ENCODE data around the gene UVRAG. TPM values are rescaled to one million over a fixed set of nuclear protein-coding genes. Genes with fewer than 3 reads are reported as not detected.
A peak's percentile ranks its signal among the peaks of the same experiment; 100 is the strongest.

Gene UVRAG
- total and polyA plus RNA-seq, 4 experiments from 2014 or later, result 11.2 to 32.2 (median 21.3) TPM

GRCh38 chr11:75946531-75947530, 131.8 kb downstream of the UVRAG start:
- no peak for DNase-seq
- ChIA-PET CTCF (ENCODE audit: partially characterized antibody) (interaction anchor here (1.3 kb wide), 1 partner anchor 10 kb away, joined by 3 read pairs; no protein-coding TSS in a partner anchor), POLR2A (ENCODE audit: partially characterized antibody) (no interaction called here)
- H3K4me1 ChIP-seq (ENCODE audit: insufficient read depth, low read length), result no peaks in the 10 kb centered on the region
- H3K4me3 ChIP-seq (ENCODE audit: low read length in 2 of 2), result no peak overlapping the region
- H3K36me3 ChIP-seq (ENCODE audit: insufficient read depth, low read length), result no peaks in the 10 kb centered on the region
- intact Hi-C loops (cut with micrococcal nuclease), result no loop called here
- H3K9me3 ChIP-seq (ENCODE audit: control insufficient read depth in 1 of 2, low read length in 2 of 2), result no peaks in the 10 kb centered on the region
- Mint-ChIP-seq H3K27me3 (no peaks in the 10 kb centered on the region), H3K9me3 (no peaks in the 10 kb centered on the region), H3K27ac (peak overlapping the region in 1 of 7 donors; percentile 24), H3K36me3 (no peaks in the 10 kb centered on the region), H3K4me3 (no peak overlapping the region), H3K4me1 (peaks cover 9 to 22% (median 13%) of the 10 kb centered on the region in 4 donors)
- no peaks in the 10 kb centered on the region for H3K27me3 ChIP-seq (ENCODE audit: insufficient read depth, low read length)
- H3K27ac ChIP-seq (ENCODE audit: low read depth, low read length), result no peak overlapping the region

- H3K27me3 Mint-ChIP-seq, result no peaks in the 10 kb centered on the region
- H3K36me3 ChIP-seq (ENCODE audit: insufficient read depth, low read length), result no peaks in the 10 kb centered on the region
- CTCF ChIA-PET (ENCODE audit: partially characterized antibody), result interaction anchor here (1.5 kb wide), 1 partner anchor 203 kb away, joined by 6 read pairs; no protein-coding TSS in a partner anchor
- no peak overlapping the region for H3K4me3 Mint-ChIP-seq
- no peak overlapping the region for H3K4me3 ChIP-seq (ENCODE audit: low read length in 2 of 2)
- no peak overlapping the region for H3K27ac ChIP-seq (ENCODE audit: low read depth, low read length)
- no peaks in the 10 kb centered on the region for H3K9me3 ChIP-seq (ENCODE audit: control insufficient read depth in 1 of 2, low read length in 2 of 2)
- no peaks in the 10 kb centered on the region for H3K9me3 Mint-ChIP-seq
- H3K4me1 ChIP-seq (ENCODE audit: insufficient read depth, low read length), result no peaks in the 10 kb centered on the region
- intact Hi-C loops (cut with micrococcal nuclease), result no loop called here
- peaks cover 0 to 7% of the 10 kb centered on the region in 2 donors for H3K36me3 Mint-ChIP-seq
- H3K4me1 Mint-ChIP-seq, result peaks cover 9 to 25% (median 14%) of the 10 kb centered on the region in 4 donors
- H3K27ac Mint-ChIP-seq, result no peak overlapping the region
- no peak for DNase-seq
- POLR2A ChIA-PET (ENCODE audit: partially characterized antibody), result no interaction called here
- H3K27me3 ChIP-seq (ENCODE audit: insufficient read depth, low read length), result no peaks in the 10 kb centered on the region
Observed at GRCh38 chr11:75949023-75949672, 134.1 kb downstream of the UVRAG start.

- POLR2A ChIA-PET (ENCODE audit: partially characterized antibody), result no interaction called here
- no peaks in the 10 kb centered on the region for H3K27me3 Mint-ChIP-seq
- no peaks in the 10 kb centered on the region for H3K36me3 ChIP-seq (ENCODE audit: insufficient read depth, low read length)
- peaks cover 9 to 25% (median 15%) of the 10 kb centered on the region in 4 donors for H3K4me1 Mint-ChIP-seq
- H3K27ac Mint-ChIP-seq, result no peak overlapping the region
- CTCF ChIA-PET (ENCODE audit: partially characterized antibody), result no interaction called here
- no peaks in the 10 kb centered on the region for H3K9me3 ChIP-seq (ENCODE audit: control insufficient read depth in 1 of 2, low read length in 2 of 2)
- H3K27ac ChIP-seq (ENCODE audit: low read depth, low read length), result no peak overlapping the region
- no peak for DNase-seq
- H3K27me3 ChIP-seq (ENCODE audit: insufficient read depth, low read length), result no peaks in the 10 kb centered on the region
- H3K36me3 Mint-ChIP-seq, result peaks cover 0 to 10% of the 10 kb centered on the region in 2 donors
- H3K9me3 Mint-ChIP-seq, result no peaks in the 10 kb centered on the region
- H3K4me3 ChIP-seq (ENCODE audit: low read length in 2 of 2), result no peak overlapping the region
- intact Hi-C loops (cut with micrococcal nuclease), result no loop called here
- H3K4me3 Mint-ChIP-seq, result no peak overlapping the region
- no peaks in the 10 kb centered on the region for H3K4me1 ChIP-seq (ENCODE audit: insufficient read depth, low read length)
Observed at GRCh38 chr11:75950141-75950540, 135.1 kb downstream of the UVRAG start.

DNA sequence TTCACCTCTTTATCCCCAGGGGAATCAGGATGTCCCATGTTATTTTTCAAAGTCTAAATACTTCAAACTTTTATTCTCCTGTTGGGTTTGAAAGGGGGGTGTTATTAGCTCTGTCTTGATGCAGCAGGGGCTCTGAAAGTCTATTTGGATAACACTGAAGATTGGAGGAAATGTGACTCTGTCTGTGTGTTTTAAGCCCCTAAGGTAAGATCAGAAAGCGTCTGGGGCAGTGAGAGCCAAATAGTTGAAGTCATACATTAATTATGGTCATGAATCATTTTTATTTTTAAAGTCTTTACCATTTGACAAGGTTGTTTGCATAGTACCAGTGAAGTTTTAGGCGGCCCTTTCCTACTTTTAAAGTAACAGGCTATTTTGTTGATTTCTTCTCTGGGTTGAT, 139.0 kb downstream of the UVRAG start:
- DNase-seq, result no peak
- no peak overlapping the region for H3K4me3 Mint-ChIP-seq
- peaks cover 0 to 12% (median 8%) of the 10 kb centered on the region in 4 donors for H3K4me1 Mint-ChIP-seq
- CTCF ChIA-PET (ENCODE audit: partially characterized antibody), result no interaction called here
- H3K27ac Mint-ChIP-seq, result peak overlapping the region in 1 of 7 donors; percentile 35
- no peaks in the 10 kb centered on the region for H3K27me3 Mint-ChIP-seq
- intact Hi-C loops (cut with micrococcal nuclease), result no loop called here
- Histone ChIP-seq H3K27ac (ENCODE audit: low read depth, low read length) (no peak overlapping the region), H3K27me3 (ENCODE audit: insufficient read depth, low read length) (no peaks in the 10 kb centered on the region), H3K36me3 (ENCODE audit: insufficient read depth, low read length) (no peaks in the 10 kb centered on the region), H3K9me3 (ENCODE audit: control insufficient read depth in 1 of 2, low read length in 2 of 2) (no peaks in the 10 kb centered on the region), H3K4me1 (ENCODE audit: insufficient read depth, low read length) (no peaks in the 10 kb centered on the region), H3K4me3 (ENCODE audit: low read length in 2 of 2) (no peak overlapping the region)
- H3K36me3 Mint-ChIP-seq, result peaks cover 2 to 20% of the 10 kb centered on the region in 2 donors
- POLR2A ChIA-PET (ENCODE audit: partially characterized antibody), result no interaction called here
- H3K9me3 Mint-ChIP-seq, result no peaks in the 10 kb centered on the region

GRCh38 chr11:75955443-75955842, 140.4 kb downstream of the UVRAG start:
- CTCF ChIA-PET (ENCODE audit: partially characterized antibody), result no interaction called here
- peaks cover 4 to 15% (median 9%) of the 10 kb centered on the region in 4 donors for H3K4me1 Mint-ChIP-seq
- peak overlapping the region in 1 of 7 donors; percentile 9 for H3K27ac Mint-ChIP-seq
- Histone ChIP-seq H3K9me3 (ENCODE audit: control insufficient read depth in 1 of 2, low read length in 2 of 2) (no peaks in the 10 kb centered on the region), H3K36me3 (ENCODE audit: insufficient read depth, low read length) (no peaks in the 10 kb centered on the region), H3K27ac (ENCODE audit: low read depth, low read length) (no peak overlapping the region), H3K4me1 (ENCODE audit: insufficient read depth, low read length) (no peaks in the 10 kb centered on the region), H3K4me3 (ENCODE audit: low read length in 2 of 2) (no peak overlapping the region), H3K27me3 (ENCODE audit: insufficient read depth, low read length) (no peaks in the 10 kb centered on the region)
- no peak for DNase-seq
- H3K4me3 Mint-ChIP-seq, result no peak overlapping the region
- POLR2A ChIA-PET (ENCODE audit: partially characterized antibody), result no interaction called here
- no peaks in the 10 kb centered on the region for H3K27me3 Mint-ChIP-seq
- H3K9me3 Mint-ChIP-seq, result no peaks in the 10 kb centered on the region
- intact Hi-C loops (cut with micrococcal nuclease), result no loop called here
- peaks cover 2 to 20% of the 10 kb centered on the region in 2 donors for H3K36me3 Mint-ChIP-seq

GRCh38 chr11:75959540-75959939, 144.5 kb downstream of the UVRAG start:
- Mint-ChIP-seq H3K4me3 (no peak overlapping the region), H3K27ac (peak overlapping the region in 1 of 7 donors; percentile 38), H3K36me3 (peaks cover 12 to 14% of the 10 kb centered on the region in 2 donors), H3K9me3 (no peaks in the 10 kb centered on the region), H3K27me3 (no peaks in the 10 kb centered on the region), H3K4me1 (peaks cover 4 to 8% (median 5%) of the 10 kb centered on the region in 4 donors)
- H3K27ac ChIP-seq (ENCODE audit: low read depth, low read length), result no peak overlapping the region
- DNase-seq, result no peak
- H3K9me3 ChIP-seq (ENCODE audit: control insufficient read depth in 1 of 2, low read length in 2 of 2), result no peaks in the 10 kb centered on the region
- ChIA-PET POLR2A (ENCODE audit: partially characterized antibody) (no interaction called here), CTCF (ENCODE audit: partially characterized antibody) (no interaction called here)
- intact Hi-C loops (cut with micrococcal nuclease), result no loop called here
- no peaks in the 10 kb centered on the region for H3K4me1 ChIP-seq (ENCODE audit: insufficient read depth, low read length)
- H3K4me3 ChIP-seq (ENCODE audit: low read length in 2 of 2), result no peak overlapping the region
- H3K36me3 ChIP-seq (ENCODE audit: insufficient read depth, low read length), result no peaks in the 10 kb centered on the region
- no peaks in the 10 kb centered on the region for H3K27me3 ChIP-seq (ENCODE audit: insufficient read depth, low read length)

- no peak overlapping the region for H3K4me3 Mint-ChIP-seq
- H3K4me1 Mint-ChIP-seq, result peaks cover 4 to 7% (median 4%) of the 10 kb centered on the region in 4 donors
- Histone ChIP-seq H3K27me3 (ENCODE audit: insufficient read depth, low read length) (no peaks in the 10 kb centered on the region), H3K36me3 (ENCODE audit: insufficient read depth, low read length) (no peaks in the 10 kb centered on the region), H3K4me1 (ENCODE audit: insufficient read depth, low read length) (no peaks in the 10 kb centered on the region), H3K4me3 (ENCODE audit: low read length in 2 of 2) (no peak overlapping the region), H3K27ac (ENCODE audit: low read depth, low read length) (no peak overlapping the region), H3K9me3 (ENCODE audit: control insufficient read depth in 1 of 2, low read length in 2 of 2) (no peaks in the 10 kb centered on the region)
- H3K9me3 Mint-ChIP-seq, result no peaks in the 10 kb centered on the region
- no peak overlapping the region for H3K27ac Mint-ChIP-seq
- ChIA-PET POLR2A (ENCODE audit: partially characterized antibody) (no interaction called here), CTCF (ENCODE audit: partially characterized antibody) (no interaction called here)
- intact Hi-C loops (cut with micrococcal nuclease), result no loop called here
- no peaks in the 10 kb centered on the region for H3K27me3 Mint-ChIP-seq
- H3K36me3 Mint-ChIP-seq, result peaks cover 7 to 19% of the 10 kb centered on the region in 2 donors
- DNase-seq, result no peak
Observed at GRCh38 chr11:75964071-75964470, 149.1 kb downstream of the UVRAG start.

Data from CD4-positive, alpha-beta memory T cell (primary cell).